ENCODE data around the gene SNAP25. TPM values are rescaled to one million over a fixed set of nuclear protein-coding genes. Genes with fewer than 3 reads are reported as not detected.

The SNAP25 gene
- not detected in 2 replicates for total RNA-seq

DNA sequence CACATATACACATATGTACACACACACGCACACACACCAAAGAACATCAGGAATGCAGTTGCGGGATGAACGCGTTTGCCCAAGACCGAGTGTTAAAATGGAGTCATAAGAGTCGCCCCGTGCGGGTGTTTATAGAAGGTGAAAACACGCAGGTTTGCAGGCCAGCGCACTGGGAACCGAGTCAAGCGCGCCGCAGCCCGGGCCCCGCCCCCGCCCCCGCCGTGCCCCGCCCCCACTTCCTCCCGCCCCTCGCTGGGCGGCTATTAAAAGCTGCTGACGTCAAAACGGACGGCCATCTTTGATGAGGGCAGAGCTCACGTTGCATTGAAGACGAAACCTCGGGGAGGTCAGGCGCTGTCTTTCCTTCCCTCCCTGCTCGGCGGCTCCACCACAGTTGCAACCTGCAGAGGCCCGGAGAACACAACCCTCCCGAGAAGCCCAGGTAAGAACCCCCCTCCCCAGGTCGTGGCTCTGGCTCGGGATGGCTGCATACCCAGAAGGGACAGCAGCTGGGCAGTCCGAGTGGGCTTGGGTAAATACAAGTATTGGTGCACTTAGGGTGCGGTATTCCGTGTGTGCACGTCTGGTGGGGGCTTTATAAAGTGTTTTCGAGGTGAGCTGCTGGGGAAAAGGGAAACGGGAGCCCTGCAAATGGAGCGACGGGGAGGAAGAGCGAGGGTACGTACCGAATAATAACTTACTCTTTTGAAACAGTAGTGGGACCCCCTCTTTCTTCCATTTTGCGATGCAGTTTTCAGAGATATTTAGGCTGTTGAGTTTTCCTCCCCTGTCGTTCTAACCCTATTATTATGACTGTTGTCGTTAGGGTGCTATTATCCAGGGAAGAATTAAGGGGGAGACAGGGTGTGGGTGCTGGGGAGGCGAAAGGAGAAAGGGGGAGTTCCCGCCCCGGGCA is at the start of gene SNAP25:
Gene SNAP25 (plus strand): TSS at position 295 of the 916 bp plus-strand sequence. CDS start 56,662 bp downstream, outside the sequence.

Other genes with a start within 250 kb of the SNAP25 start
- gene ANKEF1, start 183.8 kb upstream of the SNAP25 start, total RNA-seq, result 2.1 and 2.4 TPM in 2 replicates
- 3.5 and 4.3 TPM in 2 replicates for gene MKKS, start 215.4 kb downstream of the SNAP25 start, total RNA-seq
- gene SLX4IP, start 216.5 kb downstream of the SNAP25 start, total RNA-seq, result 2.8 and 4.2 TPM in 2 replicates

Data from endothelial cell of coronary artery (primary cell).